Measurements from ENCODE around the gene SELENOV.

SELENOV gene

DNA sequence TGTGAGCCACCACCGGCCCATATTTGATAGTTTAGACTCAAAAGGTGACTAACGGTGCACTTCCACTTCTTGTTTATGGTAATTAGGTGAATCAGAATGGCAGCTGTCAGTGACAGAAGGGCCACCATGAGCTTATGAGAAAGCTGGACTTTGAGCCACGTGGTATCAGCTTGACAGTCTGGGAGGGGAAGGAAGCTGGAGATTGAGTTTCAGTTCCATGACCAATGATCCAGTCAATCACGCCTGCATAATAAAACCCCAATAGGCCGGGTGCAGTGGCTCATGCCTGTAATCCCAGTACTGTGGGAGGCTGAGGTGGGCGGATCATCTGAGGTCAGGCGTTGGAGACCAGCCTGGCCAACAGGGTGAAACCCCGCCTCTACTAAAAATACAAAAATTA, 9.6 kb downstream of the SELENOV start:
- DNase-seq, result peak; percentile 95

DNA sequence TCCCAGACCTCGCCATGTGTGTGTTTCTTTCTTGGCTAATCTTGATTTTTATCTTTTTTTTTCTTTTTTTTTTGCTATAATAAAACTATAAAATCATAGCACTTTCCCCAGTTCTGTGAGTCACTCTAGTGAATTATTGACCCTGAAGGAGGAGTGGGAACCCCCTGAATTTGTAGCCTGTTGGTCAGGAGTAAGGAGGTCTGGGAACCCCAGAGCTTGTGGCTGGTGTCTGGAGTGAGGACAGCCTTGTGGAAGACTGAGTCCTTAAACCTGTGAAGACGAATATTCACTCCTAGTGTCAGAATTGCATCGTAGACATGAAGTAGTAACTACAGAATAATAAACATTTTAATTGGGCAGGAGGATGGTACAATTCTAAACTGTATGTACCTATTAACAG, 10.3 kb downstream of the SELENOV start:
- no peak for DNase-seq

DNA sequence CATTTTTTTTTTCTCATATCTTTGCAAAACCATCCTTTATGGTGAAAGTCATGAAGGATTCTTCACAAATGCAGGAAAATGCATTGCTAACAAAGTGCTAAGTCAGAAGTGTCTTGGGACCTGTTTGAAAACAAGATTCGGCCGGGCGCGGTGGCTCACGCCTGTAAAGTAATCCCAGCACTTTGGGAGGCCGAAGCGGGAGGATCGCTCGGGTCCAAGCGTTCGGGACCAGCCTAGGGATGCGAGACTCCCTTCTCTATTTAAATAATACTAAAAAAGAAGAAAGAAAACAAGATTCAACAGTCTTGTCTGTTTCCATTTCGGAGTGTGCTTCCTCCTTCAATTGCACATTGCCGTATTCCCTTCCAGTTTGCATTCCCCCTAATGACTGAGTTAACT, 16.9 kb downstream of the SELENOV start:
- DNase-seq, result no peak

DNA sequence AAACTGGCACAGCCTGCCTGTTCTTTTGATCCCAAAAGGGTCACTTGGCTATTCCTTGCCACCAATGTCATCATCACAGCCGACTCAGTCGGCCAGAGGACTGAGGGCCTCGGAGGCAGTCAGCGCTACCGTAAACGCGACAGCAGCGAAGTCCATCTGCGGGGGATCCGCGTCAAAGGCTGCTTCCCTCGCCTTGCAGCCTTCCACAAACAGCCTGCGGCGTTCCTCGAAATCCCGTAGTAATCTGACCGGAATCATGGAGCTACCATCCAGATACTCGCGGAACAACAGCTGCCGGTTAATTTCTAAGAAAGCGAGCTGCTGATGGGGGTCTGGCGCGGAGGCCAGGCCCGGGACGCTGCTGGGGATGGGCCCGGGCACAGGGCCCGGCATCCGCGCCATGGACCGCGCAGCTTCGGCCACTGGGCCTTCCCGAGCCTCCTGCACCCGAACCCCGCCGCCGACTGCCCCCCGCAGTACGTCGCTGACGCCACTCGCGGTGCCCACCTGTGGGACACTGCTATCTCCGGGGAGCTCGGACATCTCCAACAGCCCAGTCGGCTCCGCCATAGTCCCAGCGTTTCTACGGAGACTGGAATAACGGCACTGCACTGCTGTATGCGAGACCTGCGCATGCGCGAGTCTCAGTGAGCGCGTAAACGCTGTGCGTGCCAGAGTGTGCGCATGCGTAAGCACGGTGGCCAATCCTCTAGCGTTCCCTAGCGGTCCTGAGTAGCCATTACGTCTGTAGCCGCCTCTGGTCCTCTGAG, 17.5 kb downstream of the SELENOV start, which contains the start of gene EID2B:
Gene EID2B, minus strand, starts transcription at position 620 of the 770 bp plus-strand sequence. Its CDS starts 50 bp downstream, at position 570.
- DNase-seq, result peak; percentile 97

DNA sequence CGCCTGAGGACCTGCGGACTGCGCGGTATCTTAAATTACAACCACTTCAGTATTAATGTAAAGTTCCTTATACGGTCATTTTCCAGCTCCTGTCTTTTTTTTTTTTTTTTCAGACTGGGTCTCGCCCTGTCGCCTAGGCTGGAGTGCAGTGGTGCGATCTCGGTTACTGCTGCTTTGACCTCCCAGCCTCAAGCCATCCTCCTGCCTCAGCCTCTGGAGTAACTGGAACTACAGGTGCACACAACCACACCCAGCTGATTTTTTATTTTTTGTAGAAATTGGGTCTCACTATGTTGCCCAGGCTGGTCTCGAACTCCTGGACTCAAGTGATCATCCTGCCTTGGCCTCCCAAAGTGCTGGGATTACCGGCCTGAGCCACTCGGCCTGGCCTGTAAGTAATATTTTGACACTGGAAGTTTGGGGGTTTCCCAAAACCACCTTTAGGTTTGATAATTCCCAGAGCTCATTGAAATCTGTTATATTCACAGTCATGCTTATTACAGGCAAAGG, 18.1 kb downstream of the SELENOV start:
- no peak for DNase-seq

DNA sequence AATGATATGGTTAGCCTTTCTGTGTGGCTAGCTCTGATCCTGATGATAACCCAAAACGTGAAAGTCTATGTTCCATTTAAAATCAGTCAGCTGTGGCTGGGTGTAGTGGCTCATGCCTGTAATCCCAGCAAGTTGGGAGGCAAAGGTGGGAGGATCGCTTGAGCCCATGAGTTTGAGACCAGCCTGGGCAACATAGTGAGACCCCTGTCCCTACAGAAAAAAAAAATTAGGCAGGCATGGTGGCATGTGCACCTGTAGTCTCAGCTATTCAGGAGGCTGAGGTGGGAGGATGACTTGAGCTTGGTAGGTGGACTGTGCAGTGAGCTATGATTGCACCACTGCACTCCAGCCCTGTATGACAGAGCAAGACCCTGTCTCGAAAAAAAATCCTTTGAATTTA, 18.9 kb downstream of the SELENOV start:
- DNase-seq, result no peak

DNA sequence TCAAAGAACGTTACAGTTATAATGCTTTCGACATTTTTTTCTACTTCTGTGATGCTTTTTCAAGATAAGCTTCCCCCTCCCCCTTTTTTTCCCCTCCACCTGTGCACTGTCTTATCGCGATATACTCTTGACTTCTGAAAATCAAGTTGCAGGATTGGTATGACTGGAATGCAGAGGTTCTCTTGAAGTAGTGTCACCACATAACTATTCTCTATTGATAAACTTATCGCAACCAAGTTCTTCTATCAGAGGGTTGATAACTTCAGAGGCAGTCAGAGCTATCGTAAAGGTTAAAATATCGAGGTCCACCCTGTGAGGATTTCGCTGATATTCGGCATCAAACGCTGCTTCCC, 24.2 kb downstream of the SELENOV start:
- no peak for DNase-seq

DNA sequence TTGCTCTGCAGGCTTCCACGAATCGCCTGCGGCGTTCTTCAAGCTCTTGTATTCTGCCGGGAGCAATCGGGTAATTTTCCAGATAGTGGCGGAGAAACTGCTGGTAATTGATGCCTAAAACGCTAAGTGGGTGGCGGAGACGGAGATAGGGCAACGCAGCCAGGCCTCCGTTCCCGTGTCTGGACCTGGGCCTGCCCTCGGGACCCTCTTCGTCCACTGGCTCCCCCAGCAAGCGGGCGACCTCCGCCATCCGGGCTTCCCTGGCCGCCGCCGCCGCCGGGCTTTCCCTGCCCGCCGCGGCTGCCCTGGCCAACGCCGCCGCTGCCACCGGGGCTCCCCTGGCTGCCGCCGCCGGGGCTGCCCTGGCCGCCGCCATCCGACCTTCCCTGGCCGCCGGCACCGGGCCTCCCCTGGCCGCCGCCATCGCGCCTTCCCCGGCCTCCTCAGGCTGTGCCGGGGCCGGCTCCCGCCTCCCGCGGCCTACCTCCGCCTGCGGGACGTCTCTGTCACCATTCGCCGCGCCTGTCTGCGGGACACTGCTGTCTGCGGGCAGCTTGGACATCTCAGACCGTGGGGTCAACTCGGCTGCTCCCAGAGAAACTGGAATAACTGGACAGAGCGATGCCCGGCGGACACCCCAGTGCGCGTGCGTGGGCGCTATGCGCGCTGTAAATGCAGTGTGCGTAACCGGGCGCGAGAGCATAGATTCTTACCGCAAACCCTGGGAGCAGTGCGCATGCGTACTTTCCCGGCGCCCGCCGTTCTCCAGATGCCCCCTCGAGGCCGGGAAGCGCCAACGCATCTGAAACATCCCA, 24.8 kb downstream of the SELENOV start, which contains the start of gene EID2:
Gene EID2, minus strand, starts transcription at position 644 of the 815 bp plus-strand sequence. Its CDS starts 82 bp downstream, at position 562.
- DNase-seq, result peak; percentile 97

DNA sequence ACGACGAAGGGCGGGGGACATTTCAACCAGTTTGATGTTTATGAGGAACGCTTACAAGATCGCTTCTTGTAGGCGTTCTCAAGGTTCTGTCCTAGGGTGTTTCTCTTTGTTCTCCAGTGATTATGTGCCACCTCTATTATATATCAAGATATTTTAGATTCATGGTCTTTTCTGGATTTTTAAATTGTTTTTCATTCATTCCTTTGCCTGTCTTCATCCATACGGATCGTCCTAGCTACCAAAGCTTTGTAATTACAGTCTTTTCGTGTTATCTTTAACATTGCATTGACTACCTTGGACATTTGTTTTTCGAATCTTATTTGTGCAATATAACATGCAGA, 25.4 kb downstream of the SELENOV start:
- DNase-seq, result no peak

DNA sequence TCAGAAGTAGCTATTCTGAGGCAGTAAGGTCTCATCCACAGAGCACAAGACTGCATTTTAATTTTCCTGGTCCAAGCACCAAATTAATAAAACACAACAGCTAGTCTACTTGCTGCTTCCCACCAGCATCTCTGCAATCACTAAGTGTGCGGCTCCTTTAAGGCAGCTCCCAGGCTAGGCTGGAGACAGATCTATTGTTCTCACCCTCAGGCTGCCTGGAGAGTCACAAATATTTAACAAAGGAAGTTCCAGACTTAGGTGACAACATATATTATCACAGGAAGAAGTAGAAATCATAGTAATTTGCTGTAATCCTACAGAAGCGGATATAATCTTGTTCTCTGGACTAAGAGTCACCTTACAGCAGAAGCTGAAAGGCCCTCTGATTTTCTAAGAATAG, 27.3 kb downstream of the SELENOV start:
- no peak for DNase-seq

DNA sequence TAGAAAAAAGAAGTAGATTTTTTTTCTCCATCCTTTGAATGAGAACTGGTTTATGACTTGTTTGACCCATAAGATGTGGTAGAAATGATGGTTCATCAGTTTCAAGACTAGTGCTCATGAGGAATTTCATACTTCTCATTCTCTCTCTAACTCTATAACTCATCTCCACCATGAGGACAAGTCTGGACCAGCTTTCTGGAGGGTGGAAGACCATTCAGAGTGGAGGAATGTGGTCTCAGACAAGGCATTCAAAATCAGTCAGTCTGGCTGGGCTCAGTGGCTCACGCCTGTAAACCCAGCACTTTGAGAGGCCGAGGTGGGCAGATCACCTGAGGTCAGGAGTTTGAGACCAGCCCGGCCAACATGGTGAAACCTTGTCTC, 28.5 kb downstream of the SELENOV start:
- DNase-seq, result no peak

DNA sequence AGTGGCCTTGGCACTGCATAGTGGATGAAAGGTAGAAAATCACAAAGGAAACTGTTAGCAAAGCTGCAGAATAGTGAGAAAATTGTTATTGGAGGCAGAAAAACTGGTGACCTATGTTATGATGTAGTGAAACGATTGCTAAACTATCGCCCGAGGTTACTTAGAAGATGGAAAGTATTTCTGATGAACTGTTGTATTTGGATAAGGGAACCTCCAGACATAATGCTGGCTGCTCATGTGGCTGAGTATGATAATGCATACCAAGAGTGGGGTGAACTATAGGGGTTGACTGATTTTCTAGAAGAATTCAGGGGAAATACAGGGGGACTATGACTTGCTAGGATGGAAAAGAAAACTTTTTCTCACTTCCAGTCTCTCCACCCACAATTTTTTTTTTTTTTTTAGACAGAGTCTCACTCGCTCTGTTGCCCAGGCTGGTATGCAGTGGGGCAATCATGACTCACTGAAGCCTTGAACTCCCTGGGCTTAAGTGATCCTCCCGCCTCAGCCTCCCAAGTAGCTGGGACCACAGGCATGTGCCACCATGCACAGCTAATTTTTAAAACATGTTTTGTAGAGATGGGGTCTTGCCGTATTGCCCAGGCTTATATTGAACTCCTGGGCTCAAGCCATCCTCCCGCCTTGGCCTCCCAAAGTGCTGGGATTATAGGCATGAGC, 29.4 kb downstream of the SELENOV start:
- peak; percentile 38 for DNase-seq

DNA sequence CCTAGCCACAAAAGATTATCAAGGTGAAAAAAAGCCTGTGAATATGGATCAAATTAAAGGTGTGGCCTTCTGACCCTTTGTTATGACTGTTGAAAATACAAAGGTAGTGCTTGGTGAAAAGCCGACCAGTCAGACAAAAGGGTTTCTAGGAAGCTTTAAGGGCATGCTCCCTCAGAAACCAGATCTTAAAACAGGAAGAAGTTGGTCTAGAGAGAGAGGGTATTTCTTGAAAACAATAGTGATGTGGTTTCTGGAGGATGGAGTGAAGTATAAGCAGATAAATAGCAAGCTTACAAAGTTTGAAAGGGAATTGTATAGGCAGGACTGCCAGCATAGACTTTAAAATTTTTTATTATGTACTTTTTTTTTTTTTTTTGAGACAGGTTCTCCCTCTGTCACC, 30.0 kb downstream of the SELENOV start:
- DNase-seq, result no peak

DNA sequence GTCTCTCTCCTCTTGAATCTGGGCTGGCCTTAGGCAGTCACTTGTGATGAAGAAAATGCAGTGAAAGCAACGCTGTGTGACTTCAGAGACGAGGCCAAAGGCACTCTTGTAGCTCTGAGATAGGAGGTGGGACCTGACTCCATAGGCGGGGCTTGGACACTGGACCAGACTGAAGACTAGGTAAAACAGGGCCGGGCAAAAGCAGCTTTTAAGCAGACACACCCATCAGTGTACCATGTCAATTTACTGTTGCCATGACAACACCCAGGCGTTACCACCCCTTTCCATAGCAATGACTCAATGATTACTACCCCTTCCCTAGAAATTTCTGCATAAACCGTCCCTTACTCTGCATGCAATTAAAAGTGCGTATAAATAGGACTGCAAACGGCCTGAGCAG, 31.7 kb downstream of the SELENOV start:
- DNase-seq, result no peak

DNA sequence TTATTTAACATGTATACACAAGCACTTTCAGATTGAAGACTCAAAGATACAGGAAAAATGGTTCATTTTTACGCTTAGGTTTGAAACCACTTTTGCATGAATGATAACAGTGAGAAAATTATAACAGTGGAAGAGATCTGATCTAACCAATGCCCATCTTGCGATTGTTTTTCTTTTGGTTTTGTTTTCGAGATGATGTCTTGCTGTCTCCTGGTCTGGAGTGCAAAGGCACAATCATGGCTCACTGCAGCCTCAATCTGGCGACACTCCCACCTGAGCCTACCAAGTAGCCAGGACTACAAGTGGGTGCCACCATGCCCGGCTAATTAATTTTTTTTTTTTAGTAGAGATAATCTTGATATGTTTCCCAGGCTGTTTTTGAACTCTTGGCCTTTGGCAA, 35.3 kb downstream of the SELENOV start:
- no peak for DNase-seq

DNA sequence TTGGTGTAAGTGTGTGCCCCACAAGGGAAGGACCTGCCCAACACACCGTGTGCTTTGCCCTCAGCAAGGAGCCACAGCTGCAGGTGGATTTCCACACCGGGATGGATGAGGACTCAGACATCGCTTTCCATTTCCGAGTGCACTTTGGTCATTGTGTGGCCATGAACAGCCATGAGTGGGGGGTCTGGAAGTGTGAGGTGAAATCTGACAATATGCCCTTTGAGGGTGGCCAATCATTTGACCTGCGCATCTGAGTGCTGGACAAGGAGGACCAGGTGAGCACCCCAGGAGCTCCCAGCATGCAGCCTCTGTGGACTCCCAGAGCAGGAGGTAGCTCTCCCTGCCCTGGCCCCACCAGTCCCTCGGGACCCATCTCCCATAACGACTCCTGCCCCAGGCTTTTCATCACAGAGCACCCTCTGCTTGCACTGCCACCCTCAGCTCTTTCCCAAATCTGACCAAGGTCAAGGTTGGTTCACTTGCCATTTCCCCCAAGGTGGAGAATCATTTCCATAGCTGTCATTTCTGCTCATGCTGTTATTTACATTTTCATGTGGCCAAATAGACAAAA, 38.2 kb downstream of the SELENOV start:
- no peak for DNase-seq

DNA sequence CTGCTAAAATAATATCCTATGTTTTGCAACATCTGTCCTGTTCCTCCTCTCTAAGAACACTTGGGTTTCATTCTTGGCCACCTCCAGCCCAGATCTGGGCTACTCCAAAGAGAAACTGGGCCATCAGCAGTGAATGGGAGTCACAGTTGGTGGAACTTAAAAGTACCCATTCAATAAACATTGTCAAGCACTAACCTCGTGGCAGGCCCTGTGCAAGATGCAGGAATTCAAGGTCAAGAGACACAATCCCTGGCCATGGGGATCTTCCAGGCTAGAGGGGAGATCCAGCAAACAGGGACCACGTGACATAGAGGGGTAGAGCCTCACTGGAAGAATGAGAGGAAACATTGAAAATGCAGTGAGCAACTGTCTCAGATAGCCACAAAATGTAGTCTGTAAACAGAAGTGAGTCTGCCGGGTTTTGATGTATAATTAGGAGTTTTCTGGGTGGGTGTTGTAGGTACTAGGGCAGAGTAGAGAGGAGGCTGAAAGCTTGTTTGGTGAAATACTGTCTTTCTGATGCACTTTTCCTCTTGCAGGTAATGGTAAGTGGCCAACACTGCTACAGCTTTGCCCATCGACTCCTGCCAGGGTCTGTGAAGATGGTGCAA, 39.9 kb downstream of the SELENOV start:
- peak; percentile 31 for DNase-seq

DNA sequence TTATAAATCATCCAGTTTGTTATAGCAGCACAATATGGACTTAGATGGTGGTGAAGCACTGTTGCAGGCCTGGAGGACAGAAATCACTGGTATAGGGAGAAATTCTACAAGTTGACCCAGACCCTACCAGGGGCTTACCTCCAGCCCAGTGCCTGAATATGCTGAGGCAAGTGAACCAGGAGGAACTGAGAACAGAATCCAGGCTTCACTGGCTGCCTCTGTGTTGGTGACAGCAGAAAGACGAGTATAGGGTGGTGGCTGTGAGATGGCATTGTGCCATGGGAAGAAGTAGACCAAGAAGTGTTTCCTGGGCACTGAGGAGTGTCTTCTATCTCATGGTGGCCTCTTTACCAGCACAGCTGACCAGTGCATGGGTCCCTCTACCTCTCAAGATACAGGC, 40.9 kb downstream of the SELENOV start:
- no peak for DNase-seq

DNA sequence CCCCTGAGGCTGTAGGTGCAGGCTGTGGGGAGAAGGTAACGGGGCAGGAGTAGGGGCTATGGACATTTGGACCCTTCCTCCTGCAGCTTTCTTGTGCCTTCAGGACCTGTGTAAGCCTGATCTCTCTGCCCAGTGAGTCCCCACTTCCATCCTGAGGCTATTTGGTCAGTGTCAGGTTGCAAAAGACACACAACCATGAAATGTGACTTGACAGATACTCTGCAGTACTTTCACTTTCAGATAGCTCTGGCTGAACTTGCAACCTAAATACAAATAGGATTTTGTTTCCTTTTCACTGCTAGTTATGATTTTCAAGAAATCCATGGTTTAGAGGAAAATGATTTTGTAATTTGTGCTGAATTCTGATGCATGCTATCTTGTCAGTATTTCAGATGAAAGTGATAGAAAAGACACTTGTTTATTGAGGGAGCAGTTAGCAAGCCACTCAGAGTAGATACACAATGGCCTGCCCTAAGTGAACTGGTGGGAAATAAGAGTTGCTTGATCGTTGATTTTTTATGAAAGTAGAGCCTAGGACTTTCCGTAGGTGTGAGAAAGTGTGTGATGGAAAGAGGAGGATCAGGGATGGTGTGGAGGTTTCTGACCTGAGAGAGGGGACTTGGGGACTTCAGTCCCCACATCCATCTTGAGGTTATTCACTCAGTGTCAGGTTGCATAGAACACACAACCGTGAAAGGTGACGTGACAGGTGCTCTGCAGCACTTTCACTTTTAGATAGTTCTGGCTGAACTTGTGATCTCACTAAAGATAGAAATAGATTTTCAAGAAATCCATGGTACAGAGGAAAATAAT, 43.1 kb downstream of the SELENOV start:
- peak; percentile 91 for DNase-seq

DNA sequence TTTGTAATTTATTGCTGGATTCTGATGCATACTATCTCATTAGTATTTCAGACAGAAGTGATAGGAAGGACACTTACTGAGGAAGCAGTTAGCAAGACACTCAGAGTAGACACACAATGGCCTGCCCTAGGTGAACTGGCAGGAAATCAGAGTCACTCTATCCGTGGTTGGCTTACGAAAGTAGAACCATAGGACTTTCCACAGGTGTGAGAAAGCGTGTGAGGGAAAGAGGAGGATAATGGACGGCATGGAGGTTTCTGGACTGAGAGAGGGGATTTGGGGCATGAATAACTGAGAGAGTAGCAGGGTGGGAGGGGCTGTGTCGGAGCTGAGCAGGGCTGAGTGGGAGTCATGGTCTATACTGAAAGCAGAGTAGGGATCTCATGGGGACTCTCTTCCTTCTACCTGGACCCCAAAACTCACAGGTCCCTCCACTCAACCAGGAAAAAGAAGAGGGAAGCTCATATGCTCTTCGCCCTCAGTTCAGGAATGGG, 43.7 kb downstream of the SELENOV start:
- no peak for DNase-seq

DNA sequence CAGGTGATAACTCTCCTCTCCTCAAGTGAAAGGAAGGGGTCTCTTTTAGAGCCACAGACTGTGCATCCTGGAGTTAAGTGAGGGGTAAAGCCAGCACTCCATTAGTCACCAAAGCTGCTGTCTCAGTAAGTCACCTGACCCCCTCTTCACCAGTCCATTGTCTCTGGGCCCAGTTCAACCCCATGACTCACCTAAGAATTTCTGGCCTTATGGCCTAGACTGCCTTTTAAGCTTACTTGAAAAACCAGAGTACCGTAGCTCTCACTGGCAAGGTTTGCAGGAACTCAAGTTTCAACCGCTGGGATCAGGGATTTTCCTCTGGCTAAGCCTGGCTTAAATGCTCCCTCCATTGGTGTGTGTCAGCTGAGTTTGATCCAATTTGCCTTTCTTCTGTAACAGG, 48.5 kb downstream of the SELENOV start:
- DNase-seq, result no peak

DNA sequence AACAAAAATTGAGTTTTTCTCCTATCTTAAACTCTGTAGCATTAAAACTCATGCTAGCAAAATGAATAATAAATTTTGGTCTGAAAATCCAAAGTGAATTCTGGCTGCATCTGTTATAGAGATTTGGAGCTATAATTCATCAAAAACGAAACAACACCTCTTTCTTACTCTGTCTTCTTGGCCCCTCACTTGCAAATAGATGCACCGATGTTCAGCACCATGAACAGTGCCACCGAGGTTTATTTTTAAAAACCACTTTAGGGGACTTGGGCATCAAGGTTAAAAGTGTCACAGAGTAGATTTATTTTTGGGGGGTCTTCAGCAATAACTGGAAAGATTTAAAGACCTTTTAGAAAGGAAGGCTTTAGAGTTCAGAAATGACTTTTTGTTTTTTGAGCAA, 51.1 kb downstream of the SELENOV start:
- DNase-seq, result no peak

Measured in inflammatory macrophage treated with lipopolysaccharide for 4 hours (primary cell).